HG03060 (cell line): ENCODE measurements around the gene PCSK6.

ENCODE experiments used
- ATAC-seq: cut with Tn5 transposase; IDR thresholded peaks from one replicate; pipeline ENCODE4 v1.9.1; 2021; ENCODE audit warnings: low read depth, moderate number of reproducible peaks; ENCODE audit not compliant: unreplicated experiment

PCSK6 gene

GRCh38 chr15:101266787-101267186, 222.7 kb downstream of the PCSK6 start:
- ATAC-seq = no peak

GRCh38 chr15:101266034-101266433, 223.5 kb downstream of the PCSK6 start:
- ATAC-seq = no peak

GRCh38 chr15:101264911-101265641, 224.4 kb downstream of the PCSK6 start:
- ATAC-seq = no peak

- ATAC-seq = no peak
These were observed 225.5 kb downstream of the PCSK6 start for GRCh38 chr15:101264011-101264410.

GRCh38 chr15:101262551-101262950, 227.0 kb downstream of the PCSK6 start:
- ATAC-seq = no peak

GRCh38 chr15:101258238-101259144, 231.0 kb downstream of the PCSK6 start:
- no peak for ATAC-seq

GRCh38 chr15:101256757-101257156, 232.8 kb downstream of the PCSK6 start:
- no peak for ATAC-seq

- no peak for ATAC-seq
These were observed 233.8 kb downstream of the PCSK6 start for GRCh38 chr15:101255615-101256241.

GRCh38 chr15:101255051-101255395, 234.5 kb downstream of the PCSK6 start:
- ATAC-seq = no peak

- ATAC-seq = no peak
These were observed 235.1 kb downstream of the PCSK6 start for GRCh38 chr15:101254157-101255050.
